ENCODE results near the gene DEFB129.

DNA sequence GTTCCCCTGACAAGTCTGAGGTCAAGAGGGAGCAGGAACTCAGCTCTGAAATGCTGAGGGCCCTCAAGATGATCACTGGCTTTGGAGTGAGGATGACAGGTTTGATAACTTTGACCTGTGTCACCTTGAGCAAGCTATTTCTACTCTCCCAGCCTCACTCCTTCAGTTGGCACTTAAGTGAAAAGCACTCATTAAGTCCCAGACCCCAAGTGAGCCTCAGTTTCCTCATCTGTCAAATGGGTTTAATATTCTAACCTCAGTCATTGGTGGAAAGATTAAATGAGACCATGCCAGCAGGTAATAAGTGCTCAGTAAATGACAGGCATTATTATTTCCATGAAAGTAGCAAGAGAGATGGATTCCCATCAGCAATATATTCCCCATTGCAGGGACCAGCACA lies 44.5 kb downstream of the DEFB129 start:
- TF ChIP-seq, protein P1, sequence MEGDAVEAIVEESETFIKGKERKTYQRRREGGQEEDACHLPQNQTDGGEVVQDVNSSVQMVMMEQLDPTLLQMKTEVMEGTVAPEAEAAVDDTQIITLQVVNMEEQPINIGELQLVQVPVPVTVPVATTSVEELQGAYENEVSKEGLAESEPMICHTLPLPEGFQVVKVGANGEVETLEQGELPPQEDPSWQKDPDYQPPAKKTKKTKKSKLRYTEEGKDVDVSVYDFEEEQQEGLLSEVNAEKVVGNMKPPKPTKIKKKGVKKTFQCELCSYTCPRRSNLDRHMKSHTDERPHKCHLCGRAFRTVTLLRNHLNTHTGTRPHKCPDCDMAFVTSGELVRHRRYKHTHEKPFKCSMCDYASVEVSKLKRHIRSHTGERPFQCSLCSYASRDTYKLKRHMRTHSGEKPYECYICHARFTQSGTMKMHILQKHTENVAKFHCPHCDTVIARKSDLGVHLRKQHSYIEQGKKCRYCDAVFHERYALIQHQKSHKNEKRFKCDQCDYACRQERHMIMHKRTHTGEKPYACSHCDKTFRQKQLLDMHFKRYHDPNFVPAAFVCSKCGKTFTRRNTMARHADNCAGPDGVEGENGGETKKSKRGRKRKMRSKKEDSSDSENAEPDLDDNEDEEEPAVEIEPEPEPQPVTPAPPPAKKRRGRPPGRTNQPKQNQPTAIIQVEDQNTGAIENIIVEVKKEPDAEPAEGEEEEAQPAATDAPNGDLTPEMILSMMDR (IDR thresholded peaks at IDR 0.05; ENCODE audit: low read length), result no peak
- no peak for TF ChIP-seq EZH2phosphoT487 (IDR thresholded peaks at IDR 0.05; ENCODE audit: low read length)
- TF ChIP-seq EZH2 (optimal IDR thresholded peaks at IDR 0.05; ENCODE audit: low read depth, low read length), result no peak

All from MM.1S (cell line).